Caco-2 (cell line): Measurements from ENCODE around the gene BMP7. TPM values are rescaled to one million over a fixed set of nuclear protein-coding genes. Genes with fewer than 3 reads are reported as not detected.

Experiments
- BruUV-seq: library from RNA; stranded (reverse); fragments of 400-500 nt; replicated peaks from 2 replicates; lab custom pipeline; 2021; lab: Mats Ljungman, UMichigan
- CTCF ChIA-PET: fragments of 300-600 bp; sonication (Branson Sonifier 250); formaldehyde crosslinking; loops from one replicate; lab custom pipeline; 2022; ENCODE audit warnings: antibody characterized with exemption; lab: Charles Lee
- POLR2A ChIA-PET: fragments of 300-600 bp; sonication (Branson Sonifier 250); formaldehyde crosslinking; loops from one replicate; lab custom pipeline; 2022; ENCODE audit warnings: antibody characterized with exemption; lab: Charles Lee
- DNase-seq, 2 experiments: peaks; one replicate each; pipeline versions ENCODE4 v3.0.0 to v3.0.0-alpha.2; 2020 to 2022
- H3K27me3 ChIP-seq: replicated peaks from 2 replicates; pipeline ENCODE4 v1.6.0; 2011; ENCODE audit warnings: low read length; ENCODE audit not compliant: control insufficient read depth, insufficient read depth
- H3K36me3 ChIP-seq: 2 replicates; pipeline ENCODE4 v1.5.1; 2011; ENCODE audit warnings: low read length; ENCODE audit not compliant: control insufficient read depth, insufficient read depth
- H3K4me1 ChIP-seq: fragments of 250-450 bp; sonication (Bioruptor Pico); 2 replicates; pipeline ENCODE4 v1.5.1; 2020; ENCODE audit warnings: mild to moderate bottlenecking
- H3K4me3 ChIP-seq: 2 replicates; pipeline ENCODE4 v1.5.1; 2011; ENCODE audit warnings: low read depth, mild to moderate bottlenecking, control low read depth, low read length
- H3K9me3 ChIP-seq: fragments of 250-450 bp; sonication (Bioruptor Pico); 2 replicates; pipeline ENCODE4 v1.5.1; 2020; ENCODE audit warnings: mild to moderate bottlenecking, moderate library complexity
- H3K27ac Mint-ChIP-seq: one replicate; pipeline ENCODE4 v1.8.0; 2022; ENCODE audit warnings: mixed read lengths; ENCODE audit not compliant: unreplicated experiment
- H3K27me3 Mint-ChIP-seq: one replicate; pipeline ENCODE4 v1.8.0; 2022; ENCODE audit warnings: mixed read lengths; ENCODE audit not compliant: insufficient read depth, unreplicated experiment
- H3K36me3 Mint-ChIP-seq: one replicate; pipeline ENCODE4 v1.8.0; 2022; ENCODE audit warnings: mild to moderate bottlenecking, mixed read lengths; ENCODE audit not compliant: insufficient read depth, unreplicated experiment
- H3K4me1 Mint-ChIP-seq: one replicate; pipeline ENCODE4 v1.8.0; 2022; ENCODE audit warnings: low read depth, mixed read lengths; ENCODE audit not compliant: unreplicated experiment
- H3K4me3 Mint-ChIP-seq: one replicate; pipeline ENCODE4 v1.8.0; 2022; ENCODE audit warnings: mild to moderate bottlenecking, moderate library complexity, mixed read lengths; ENCODE audit not compliant: unreplicated experiment
- H3K9me3 Mint-ChIP-seq: one replicate; pipeline ENCODE4 v1.8.0; 2022; ENCODE audit warnings: mixed read lengths; ENCODE audit not compliant: unreplicated experiment
- CTCF ChIP-seq, 2 experiments: fragments of 200-600 bp in 1 of 2; IDR thresholded peaks; 1 replicate in 1 of 2; 2 replicates in 1 of 2; pipeline versions ENCODE4 v1.5.1 to v1.8.0; 2011 to 2022; ENCODE audit warnings: antibody characterized with exemption in 1 of 2, control low read depth in 1 of 2, inconsistent platforms in 1 of 2, low read depth in 1 of 2, low read length in 1 of 2, mild to moderate bottlenecking in 1 of 2, moderate library complexity in 1 of 2; ENCODE audit not compliant: insufficient read depth in 1 of 2, severe bottlenecking in 1 of 2, unreplicated experiment in 1 of 2
- intact Hi-C: fragments of 100-400 bp; cut with micrococcal nuclease; formaldehyde crosslinking; loops from one replicate; pipeline ENCODE4 v1.10.0; 2022; ENCODE audit not compliant: unreplicated experiment
- total RNA-seq: library from RNA; stranded (reverse); gene quantifications from 2 replicates; pipeline ENCODE4 v1.2.3, GENCODE V29; 2022

BMP7 gene
- total RNA-seq, 1 experiment from 2014 or later: 317 TPM

- no peak for TF ChIP-seq CTCF (IDR thresholded peaks at IDR 0.05; ENCODE audit: insufficient read depth in 1 of 2, low read depth in 1 of 2, low read length in 1 of 2, severe bottlenecking in 1 of 2, unreplicated experiment in 1 of 2)
- Mint-ChIP-seq H3K36me3 (no peaks in the 10 kb centered on the region), H3K9me3 (no peaks in the 10 kb centered on the region), H3K27me3 (no peaks in the 10 kb centered on the region), H3K27ac (no peak overlapping the region), H3K4me3 (no peak overlapping the region), H3K4me1 (peaks cover 15% of the 10 kb centered on the region)
- ChIA-PET CTCF (interaction anchor here (0.9 to 1.2 kb wide), 2 partner anchors 8 to 17 kb away, joined by 3 read pairs; no protein-coding TSS in a partner anchor), POLR2A (no interaction called here)
- BruUV-seq: no TSS peak
- Histone ChIP-seq H3K27me3 (no peaks in the 10 kb centered on the region), H3K36me3 (no peaks in the 10 kb centered on the region), H3K9me3 (no peaks in the 10 kb centered on the region), H3K4me3 (no peak overlapping the region), H3K4me1 (peaks cover 32% of the 10 kb centered on the region)
- intact Hi-C loops: no loop called here
- DNase-seq: peak in 1 of 2 experiments; percentile 32
Observed at GRCh38 chr20:57315083-57315975, 48.9 kb upstream of the BMP7 start.

GRCh38 chr20:57313951-57314350 lies 47.5 kb upstream of the BMP7 start:
- Histone ChIP-seq H3K4me3 (no peak overlapping the region), H3K4me1 (peaks cover 43% of the 10 kb centered on the region), H3K36me3 (no peaks in the 10 kb centered on the region), H3K9me3 (no peaks in the 10 kb centered on the region), H3K27me3 (no peaks in the 10 kb centered on the region)
- POLR2A ChIA-PET: no interaction called here
- no peaks in the 10 kb centered on the region for H3K36me3 Mint-ChIP-seq
- CTCF ChIA-PET: interaction anchor here (1.2 kb wide), 1 partner anchor 18 kb away, joined by 3 read pairs; no protein-coding TSS in a partner anchor
- TF ChIP-seq CTCF (IDR thresholded peaks at IDR 0.05; ENCODE audit: insufficient read depth in 1 of 2, low read depth in 1 of 2, low read length in 1 of 2, severe bottlenecking in 1 of 2, unreplicated experiment in 1 of 2): no peak
- no peaks in the 10 kb centered on the region for H3K27me3 Mint-ChIP-seq
- no peak overlapping the region for H3K27ac Mint-ChIP-seq
- intact Hi-C loops: no loop called here
- no peak overlapping the region for H3K4me3 Mint-ChIP-seq
- DNase-seq: no peak
- BruUV-seq: no TSS peak
- H3K9me3 Mint-ChIP-seq: no peaks in the 10 kb centered on the region
- H3K4me1 Mint-ChIP-seq: peaks cover 15% of the 10 kb centered on the region

GRCh38 chr20:57313230-57313629 lies 46.8 kb upstream of the BMP7 start:
- Mint-ChIP-seq H3K9me3 (no peaks in the 10 kb centered on the region), H3K4me3 (no peak overlapping the region), H3K36me3 (no peaks in the 10 kb centered on the region), H3K4me1 (peaks cover 10% of the 10 kb centered on the region), H3K27ac (no peak overlapping the region), H3K27me3 (no peaks in the 10 kb centered on the region)
- Histone ChIP-seq H3K27me3 (no peaks in the 10 kb centered on the region), H3K4me1 (peaks cover 43% of the 10 kb centered on the region), H3K36me3 (no peaks in the 10 kb centered on the region), H3K9me3 (no peaks in the 10 kb centered on the region), H3K4me3 (no peak overlapping the region)
- POLR2A ChIA-PET: no interaction called here
- no TSS peak for BruUV-seq
- intact Hi-C loops: no loop called here
- CTCF ChIA-PET: no interaction called here
- no peak for TF ChIP-seq CTCF (IDR thresholded peaks at IDR 0.05; ENCODE audit: insufficient read depth in 1 of 2, low read depth in 1 of 2, low read length in 1 of 2, severe bottlenecking in 1 of 2, unreplicated experiment in 1 of 2)
- DNase-seq: peak in 1 of 2 experiments; percentile 25
